Mesothelial cell of epicardium (in vitro differentiated cells): ENCODE measurements around the gene APP. TPM values are rescaled to one million over a fixed set of nuclear protein-coding genes. Genes with fewer than 3 reads are reported as not detected.

Source experiments
- DNase-seq, 2 experiments: peaks; one replicate each; pipeline ENCODE4 v3.0.0; 2021; ENCODE audit warnings: low spot score in 2 of 2; ENCODE audit not compliant: unreplicated experiment in 2 of 2
- H3K27ac Mint-ChIP-seq: 2 replicates; pipeline ENCODE4 v1.8.0; 2021; ENCODE audit warnings: mixed read lengths
- H3K27me3 Mint-ChIP-seq: 2 replicates; pipeline ENCODE4 v1.8.0; 2021; ENCODE audit warnings: low read depth, mixed read lengths
- H3K36me3 Mint-ChIP-seq: 2 replicates; pipeline ENCODE4 v1.8.0; 2021; ENCODE audit warnings: mixed read lengths
- H3K4me1 Mint-ChIP-seq: 2 replicates; pipeline ENCODE4 v1.8.0; 2021; ENCODE audit warnings: mixed read lengths
- H3K4me3 Mint-ChIP-seq: 2 replicates; pipeline ENCODE4 v1.8.0; 2021; ENCODE audit warnings: mild to moderate bottlenecking, moderate library complexity, mixed read lengths
- H3K9me3 Mint-ChIP-seq: 2 replicates; pipeline ENCODE4 v1.8.0; 2021; ENCODE audit warnings: mixed read lengths
- CTCF ChIP-seq: fragments of 200-600 bp; sonication (generic); IDR thresholded peaks from one replicate; pipeline ENCODE4 v1.5.0; 2021; ENCODE audit warnings: antibody characterized with exemption; ENCODE audit not compliant: unreplicated experiment
- total RNA-seq: library from RNA; stranded (reverse); gene quantifications from 3 replicates; pipeline ENCODE4 v1.2.1, GENCODE V29; 2021

APP gene
- total RNA-seq, 1 donor from 2014 or later: 495 TPM

- no peak for DNase-seq
- H3K4me3 Mint-ChIP-seq: no peak overlapping the region
- H3K27me3 Mint-ChIP-seq: no peaks in the 10 kb centered on the region
- no peak for TF ChIP-seq CTCF
- peak overlapping the region; percentile 28 for H3K27ac Mint-ChIP-seq
- H3K9me3 Mint-ChIP-seq: no peaks in the 10 kb centered on the region
- H3K36me3 Mint-ChIP-seq: peaks cover 18% of the 10 kb centered on the region
- peaks cover 26% of the 10 kb centered on the region for H3K4me1 Mint-ChIP-seq
Measured at GRCh38 chr21:26093122-26093521, 77.4 kb downstream of the APP start.

- Mint-ChIP-seq H3K36me3 (peaks cover 22% of the 10 kb centered on the region), H3K4me1 (peaks cover 25% of the 10 kb centered on the region), H3K27ac (no peak overlapping the region), H3K4me3 (no peak overlapping the region), H3K27me3 (no peaks in the 10 kb centered on the region), H3K9me3 (no peaks in the 10 kb centered on the region)
- no peak for TF ChIP-seq CTCF
- DNase-seq: no peak
Measured at GRCh38 chr21:26091480-26092018, 79.0 kb downstream of the APP start.

- Mint-ChIP-seq H3K36me3 (peaks cover 28% of the 10 kb centered on the region), H3K27me3 (no peaks in the 10 kb centered on the region), H3K27ac (no peak overlapping the region), H3K4me1 (peaks cover 12% of the 10 kb centered on the region), H3K4me3 (no peak overlapping the region), H3K9me3 (peaks cover 6% of the 10 kb centered on the region)
- DNase-seq: no peak
- TF ChIP-seq CTCF: no peak
Measured at GRCh38 chr21:26089730-26090129, 80.8 kb downstream of the APP start.

- H3K4me3 Mint-ChIP-seq: no peak overlapping the region
- peaks cover 16% of the 10 kb centered on the region for H3K4me1 Mint-ChIP-seq
- TF ChIP-seq CTCF: no peak
- H3K36me3 Mint-ChIP-seq: peaks cover 33% of the 10 kb centered on the region
- peaks cover 9% of the 10 kb centered on the region for H3K9me3 Mint-ChIP-seq
- H3K27me3 Mint-ChIP-seq: no peaks in the 10 kb centered on the region
- no peak for DNase-seq
- peak overlapping the region; percentile 19 for H3K27ac Mint-ChIP-seq
Measured at GRCh38 chr21:26087223-26087918, 83.2 kb downstream of the APP start.

- peaks cover 16% of the 10 kb centered on the region for H3K4me1 Mint-ChIP-seq
- H3K9me3 Mint-ChIP-seq: peaks cover 12% of the 10 kb centered on the region
- peaks cover 31% of the 10 kb centered on the region for H3K36me3 Mint-ChIP-seq
- no peak overlapping the region for H3K27ac Mint-ChIP-seq
- H3K4me3 Mint-ChIP-seq: no peak overlapping the region
- H3K27me3 Mint-ChIP-seq: no peaks in the 10 kb centered on the region
- no peak for DNase-seq
- TF ChIP-seq CTCF: no peak
Measured at GRCh38 chr21:26085882-26086281, 84.7 kb downstream of the APP start.
